GM12873 (cell line): ENCODE data around the gene DOCK3.

ENCODE experiments used
- TF ChIP-seq, protein P1 (sequence below): IDR thresholded peaks from 2 replicates; pipeline ENCODE4 v1.5.1; 2012; ENCODE audit warnings: low read depth, mild to moderate bottlenecking, moderate library complexity, low read length, control low read depth; ENCODE audit not compliant: insufficient read depth; ENCODE audit errors: missing control alignments

DOCK3 gene

DNA sequence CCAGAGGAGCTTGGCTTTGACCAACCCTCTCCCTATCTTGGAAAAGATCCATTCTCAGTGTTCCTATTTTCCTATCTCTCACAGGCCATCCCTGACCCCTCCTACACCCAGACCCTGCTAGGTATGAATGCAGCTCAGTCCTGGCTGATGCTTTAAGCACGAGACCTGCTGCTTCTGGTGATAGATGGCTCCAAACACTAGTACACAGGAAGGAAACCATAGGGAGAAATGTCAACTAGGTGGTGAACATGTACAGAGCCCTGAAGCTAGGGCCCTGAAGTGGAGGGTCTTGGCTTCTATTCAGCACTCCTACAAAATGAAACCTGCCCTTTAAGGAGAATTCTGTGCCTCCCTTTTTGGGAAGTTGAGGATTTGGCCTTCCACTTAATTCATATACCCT, 662.9 kb downstream of the DOCK3 start:
- TF ChIP-seq, protein P1, sequence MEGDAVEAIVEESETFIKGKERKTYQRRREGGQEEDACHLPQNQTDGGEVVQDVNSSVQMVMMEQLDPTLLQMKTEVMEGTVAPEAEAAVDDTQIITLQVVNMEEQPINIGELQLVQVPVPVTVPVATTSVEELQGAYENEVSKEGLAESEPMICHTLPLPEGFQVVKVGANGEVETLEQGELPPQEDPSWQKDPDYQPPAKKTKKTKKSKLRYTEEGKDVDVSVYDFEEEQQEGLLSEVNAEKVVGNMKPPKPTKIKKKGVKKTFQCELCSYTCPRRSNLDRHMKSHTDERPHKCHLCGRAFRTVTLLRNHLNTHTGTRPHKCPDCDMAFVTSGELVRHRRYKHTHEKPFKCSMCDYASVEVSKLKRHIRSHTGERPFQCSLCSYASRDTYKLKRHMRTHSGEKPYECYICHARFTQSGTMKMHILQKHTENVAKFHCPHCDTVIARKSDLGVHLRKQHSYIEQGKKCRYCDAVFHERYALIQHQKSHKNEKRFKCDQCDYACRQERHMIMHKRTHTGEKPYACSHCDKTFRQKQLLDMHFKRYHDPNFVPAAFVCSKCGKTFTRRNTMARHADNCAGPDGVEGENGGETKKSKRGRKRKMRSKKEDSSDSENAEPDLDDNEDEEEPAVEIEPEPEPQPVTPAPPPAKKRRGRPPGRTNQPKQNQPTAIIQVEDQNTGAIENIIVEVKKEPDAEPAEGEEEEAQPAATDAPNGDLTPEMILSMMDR: no peak

DNA sequence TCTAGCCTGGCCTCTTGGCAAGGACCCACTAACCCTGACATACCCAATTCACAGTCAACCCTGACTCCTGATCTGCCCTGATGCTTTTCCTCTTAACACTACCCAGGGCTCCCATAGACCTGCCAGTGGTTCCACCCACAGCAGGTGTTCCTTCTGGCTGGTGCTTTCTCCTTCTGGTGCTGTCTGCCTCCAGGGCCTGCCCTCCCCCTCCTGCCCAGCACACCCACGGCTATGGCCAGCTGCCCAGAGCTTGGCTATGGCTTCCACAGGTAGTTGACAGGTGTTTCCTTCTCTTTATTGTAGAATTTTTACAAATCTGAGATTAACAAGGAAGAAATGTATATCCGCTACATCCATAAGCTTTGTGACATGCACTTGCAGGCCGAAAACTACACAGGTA, 663.9 kb downstream of the DOCK3 start:
- TF ChIP-seq, protein P1: no peak

DNA sequence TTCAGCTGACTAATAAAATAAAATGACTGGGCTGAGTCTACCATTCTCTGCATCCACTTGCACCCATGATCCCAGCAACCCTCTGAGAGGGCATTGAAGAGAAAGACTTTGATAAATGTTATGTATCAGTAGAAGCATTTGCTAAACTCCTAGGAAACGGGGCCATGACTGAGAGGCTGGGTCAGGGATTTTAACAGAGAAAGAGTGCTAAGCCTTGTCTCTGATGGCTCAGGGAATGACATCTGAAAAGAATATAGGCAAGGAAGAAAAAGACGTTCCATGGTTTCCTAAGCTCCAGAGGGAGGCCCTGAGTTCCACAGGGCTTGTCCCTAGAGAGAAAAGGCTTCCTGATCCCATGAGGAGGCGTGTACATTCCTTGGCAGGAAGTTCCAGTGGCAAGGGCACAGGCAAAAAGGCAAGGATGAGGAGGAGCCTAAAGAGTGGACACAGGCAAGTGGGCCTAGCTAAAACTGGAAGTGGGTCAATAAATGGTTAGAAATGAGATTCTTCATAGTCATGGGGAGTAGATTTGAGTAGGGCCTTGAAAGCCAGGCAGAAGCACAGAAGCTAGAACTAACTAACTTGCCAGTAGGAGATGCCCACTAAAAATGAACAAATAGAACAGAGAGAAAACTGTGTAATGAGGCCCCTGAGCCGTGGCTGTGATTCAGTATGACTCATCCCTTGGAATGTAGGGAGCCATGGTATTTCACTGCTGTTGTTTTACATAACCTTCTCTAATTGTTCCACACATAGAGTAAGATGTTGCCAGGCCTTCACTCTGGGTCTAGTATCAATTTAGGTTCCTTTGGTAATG, 665.5 kb downstream of the DOCK3 start:
- TF ChIP-seq, protein P1: no peak

DNA sequence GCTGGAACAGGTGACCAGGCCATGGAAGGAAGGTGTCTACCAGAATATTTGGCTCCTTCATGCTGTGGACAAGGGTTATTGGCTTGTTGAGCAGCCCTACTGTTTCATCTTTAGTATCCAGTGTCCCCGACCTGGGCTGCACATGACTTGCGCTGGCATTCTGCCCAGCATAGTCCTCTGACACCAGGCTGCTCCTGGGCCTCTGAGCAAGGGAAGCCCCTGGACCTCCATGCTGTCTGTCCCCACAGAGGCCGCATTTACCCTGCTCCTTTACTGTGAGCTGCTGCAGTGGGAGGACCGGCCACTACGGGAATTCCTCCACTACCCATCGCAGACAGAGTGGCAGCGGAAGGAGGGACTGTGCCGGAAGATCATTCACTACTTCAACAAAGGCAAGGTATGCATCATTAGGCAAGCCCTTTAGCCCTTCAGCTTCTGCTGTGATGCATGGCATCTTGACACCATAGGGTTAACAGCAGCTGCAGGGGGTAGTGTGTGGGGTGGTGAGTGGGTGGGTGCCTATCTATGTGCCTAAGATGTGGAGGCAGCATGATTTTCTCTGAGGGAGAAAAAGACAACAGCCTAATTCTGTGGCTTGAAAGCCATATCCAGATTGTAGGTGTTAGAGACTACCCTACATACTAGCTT, 666.4 kb downstream of the DOCK3 start:
- TF ChIP-seq, protein P1: no peak

DNA sequence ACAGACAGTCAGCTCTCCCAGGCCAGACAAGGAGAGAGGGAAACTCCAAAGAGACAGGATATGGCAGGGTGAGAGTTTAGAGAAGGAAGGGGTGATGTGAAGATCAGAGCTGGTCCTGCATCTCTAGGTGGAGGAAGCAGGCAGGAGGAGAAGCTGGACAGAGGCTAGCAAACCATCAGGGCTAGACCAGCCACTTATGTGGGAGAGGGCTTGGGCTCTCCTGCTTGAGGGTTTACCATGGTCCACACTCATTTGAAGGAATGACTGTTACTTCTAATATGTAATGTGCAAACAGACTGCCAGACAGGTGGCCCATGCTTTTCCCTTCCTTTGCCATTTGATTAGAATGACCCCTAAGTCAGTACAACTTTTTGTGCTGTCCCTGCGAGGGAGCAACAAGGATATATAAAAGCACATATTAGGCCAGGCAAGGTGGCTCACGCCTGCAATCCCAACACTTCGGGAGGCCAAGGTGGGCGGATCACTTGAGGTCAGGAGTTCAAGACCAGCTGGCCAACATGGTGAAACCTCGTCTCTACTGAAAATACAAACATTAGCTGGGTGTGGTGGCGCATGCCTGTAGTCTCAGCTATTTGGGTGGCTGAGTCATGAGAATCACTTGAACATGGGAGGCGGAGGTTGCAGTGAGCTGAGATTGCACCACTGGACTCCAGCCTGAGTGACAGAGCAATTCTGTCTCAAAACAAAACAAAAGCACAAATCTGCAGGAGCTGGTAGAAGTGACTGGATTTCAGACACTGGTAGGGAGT, 669.4 kb downstream of the DOCK3 start:
- TF ChIP-seq, protein P1: no peak

DNA sequence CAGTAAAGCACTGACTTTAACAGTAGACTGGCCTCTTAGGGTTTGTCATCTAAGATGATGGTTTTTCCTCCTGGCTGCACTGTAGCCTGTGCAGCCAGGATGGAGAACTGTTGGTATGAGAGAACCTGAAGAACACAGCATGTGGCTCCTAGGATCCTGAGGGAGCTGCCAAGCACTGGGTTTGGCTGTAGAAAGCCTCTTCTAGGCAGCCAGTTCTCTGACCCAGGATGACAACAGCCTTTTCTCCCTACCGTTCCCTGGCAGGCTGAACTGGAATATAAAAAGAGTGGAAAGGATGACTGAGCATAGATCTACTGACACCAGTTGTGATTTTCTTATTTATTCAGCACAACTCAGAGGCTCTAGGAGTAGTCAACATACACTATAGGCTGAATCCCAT, 676.0 kb downstream of the DOCK3 start:
- TF ChIP-seq, protein P1: no peak

DNA sequence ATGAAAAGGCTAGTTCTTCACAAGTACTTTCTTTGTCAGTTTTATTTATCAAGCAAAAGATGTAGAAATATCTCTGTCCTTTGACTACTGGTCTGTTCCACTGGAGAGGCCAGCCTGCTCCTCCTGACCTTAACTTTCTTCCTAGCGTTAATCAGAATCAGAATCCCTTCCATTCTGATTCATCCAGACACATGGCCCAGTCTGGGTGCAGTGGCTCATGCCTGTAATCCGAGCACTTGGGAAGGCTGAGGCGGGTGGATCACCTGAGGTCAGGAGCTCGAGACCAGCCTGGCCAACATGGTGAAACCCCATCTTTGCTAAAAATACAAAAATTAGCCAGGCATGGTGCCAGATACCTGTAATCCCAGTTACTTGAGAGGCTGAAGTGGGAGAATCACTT, 678.4 kb downstream of the DOCK3 start:
- TF ChIP-seq, protein P1: no peak
